ENCODE results near the gene QKI.

DNA sequence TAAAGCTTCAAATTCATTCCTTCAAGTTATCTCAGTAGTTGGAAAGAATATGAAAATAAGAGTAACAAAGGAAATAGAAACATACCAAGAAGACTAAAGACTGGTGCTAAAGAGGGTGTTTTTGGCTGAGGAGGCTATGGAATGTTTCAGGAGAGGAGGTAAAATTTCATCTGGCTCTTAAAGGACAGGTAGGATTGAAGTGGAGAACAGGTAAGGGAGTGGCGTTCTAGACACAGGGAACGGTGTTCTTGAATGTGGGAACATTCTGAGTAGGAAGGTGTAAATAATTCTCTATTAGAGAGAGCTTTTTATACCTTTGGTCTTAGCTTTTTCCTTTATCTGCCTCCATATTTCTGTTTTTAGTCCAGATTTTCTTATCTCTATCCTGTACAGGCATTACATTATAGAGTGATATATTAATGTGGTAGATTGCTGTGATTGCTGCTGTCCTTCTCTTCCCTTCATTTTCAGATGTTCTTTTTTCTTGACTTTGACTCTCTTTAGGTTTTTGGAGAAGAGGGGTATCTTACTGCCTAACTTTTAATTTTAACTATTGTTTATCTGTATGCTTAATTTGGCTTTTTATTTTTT is 15.4 kb downstream of the QKI start:
- TF ChIP-seq CTCF (IDR thresholded peaks at IDR 0.05; ENCODE audit: insufficient read depth, low read depth, low read length) (no peak), EZH2 (IDR thresholded peaks at IDR 0.05; ENCODE audit: insufficient read depth, low read length) (no peak)
